ENCODE results near the gene PKN3. TPM values are rescaled to one million over a fixed set of nuclear protein-coding genes. Genes with fewer than 3 reads are reported as not detected.

Gene PKN3
- total RNA-seq, 4 donors from 2014 or later, result 2.4 to 8.4 (median 4.1) TPM

GRCh38 chr9:128757602-128758001 lies 55.3 kb downstream of the PKN3 start:
- no peak overlapping the region for H3K4me3 ChIP-seq (ENCODE audit: low read depth, poor library complexity, severe bottlenecking)
- intact Hi-C loops (cut with DNase I; ENCODE audit: low total_unique reads), result no loop called here
- no peak for DNase-seq (ENCODE audit: low spot score in 2 of 2)
- TF ChIP-seq CTCF (IDR thresholded peaks at IDR 0.05), result no peak
- TF ChIP-seq POLR2A (IDR thresholded peaks at IDR 0.05), result no peak
- WGBS, 2 donors, result 69 to 80% methylated on average over 6 of the region's 6 CpGs

DNA sequence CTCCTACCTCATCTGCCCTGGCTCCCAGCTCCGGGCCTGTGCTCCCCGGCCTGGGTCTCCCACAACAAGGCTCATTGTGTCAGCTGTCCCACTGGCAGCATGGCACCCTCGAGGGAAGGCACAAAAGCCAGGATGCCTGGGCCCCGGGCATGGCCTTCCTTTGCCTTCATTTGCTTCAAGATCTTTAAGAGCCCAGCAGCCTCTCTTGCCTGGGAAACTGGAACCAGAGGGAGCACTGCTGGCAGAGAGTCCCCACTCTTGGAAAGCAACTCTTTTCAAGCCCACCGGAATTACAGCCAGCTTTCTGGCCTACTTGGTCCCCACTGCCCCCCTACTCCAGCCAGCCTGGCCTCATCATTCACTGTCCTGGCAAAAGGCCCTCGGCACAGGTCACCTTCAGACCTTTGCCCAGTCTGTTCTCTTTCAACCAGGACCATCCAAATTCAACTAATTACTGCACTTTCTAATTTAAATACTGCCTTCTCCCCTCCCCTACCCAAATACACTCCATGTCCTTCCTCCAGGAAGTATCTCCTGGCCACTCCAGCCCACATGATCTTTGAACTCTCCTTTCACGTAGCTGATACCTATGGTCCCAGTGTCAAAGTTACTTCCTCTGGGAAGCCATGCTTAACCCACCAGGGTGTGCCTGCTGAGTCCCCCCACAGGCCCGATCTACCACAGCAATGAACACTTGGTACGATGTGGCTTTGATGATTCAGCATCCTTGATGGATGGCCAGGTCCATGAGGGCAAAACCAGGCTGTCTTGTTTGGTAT lies 60.6 kb downstream of the PKN3 start:
- H3K4me3 ChIP-seq (ENCODE audit: low read depth, poor library complexity, severe bottlenecking), result no peak overlapping the region
- TF ChIP-seq POLR2A (IDR thresholded peaks at IDR 0.05) (no peak), CTCF (IDR thresholded peaks at IDR 0.05) (no peak)
- no peak for DNase-seq (ENCODE audit: low spot score in 2 of 2)
- intact Hi-C loops (cut with DNase I; ENCODE audit: low total_unique reads), result no loop called here
- WGBS, 2 donors, result 84 to 86% methylated on average over 9 of the region's 9 CpGs

- no peak for DNase-seq (ENCODE audit: low spot score in 2 of 2)
- intact Hi-C loops (cut with DNase I; ENCODE audit: low total_unique reads), result no loop called here
- no peak for TF ChIP-seq POLR2A (IDR thresholded peaks at IDR 0.05)
- no peak for TF ChIP-seq CTCF (IDR thresholded peaks at IDR 0.05)
- WGBS, 2 donors, result 82 to 87% methylated on average over 5 to 6 of the region's 6 CpGs
- H3K4me3 ChIP-seq (ENCODE audit: low read depth, poor library complexity, severe bottlenecking), result no peak overlapping the region
Measured at GRCh38 chr9:128764361-128764760, 62.1 kb downstream of the PKN3 start.

DNA sequence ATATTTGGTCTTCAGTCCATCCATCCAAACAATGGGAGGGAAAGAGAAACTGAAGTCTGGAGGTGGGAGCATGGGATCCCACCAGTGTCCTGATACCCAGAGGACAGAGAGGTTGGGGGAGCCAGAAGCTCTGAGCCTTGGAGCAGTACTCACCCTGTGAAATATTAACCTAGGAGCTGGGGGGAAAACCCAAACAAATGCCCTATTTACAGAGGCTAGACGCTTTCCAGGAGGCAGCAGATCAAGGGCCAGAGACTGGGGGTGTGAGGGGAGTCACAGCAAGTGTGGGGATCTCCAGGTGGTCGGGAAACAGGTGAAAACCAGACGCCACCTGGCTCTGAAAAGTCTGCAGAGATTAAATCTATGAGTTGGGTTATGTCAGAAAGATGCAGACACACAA lies 63.2 kb downstream of the PKN3 start:
- no peak for TF ChIP-seq CTCF (IDR thresholded peaks at IDR 0.05)
- TF ChIP-seq POLR2A (IDR thresholded peaks at IDR 0.05), result no peak
- no peak for DNase-seq (ENCODE audit: low spot score in 2 of 2)
- WGBS, 2 donors, result 67 to 85% methylated on average over 3 of the region's 3 CpGs
- H3K4me3 ChIP-seq (ENCODE audit: low read depth, poor library complexity, severe bottlenecking), result no peak overlapping the region
- intact Hi-C loops (cut with DNase I; ENCODE audit: low total_unique reads), result no loop called here

- TF ChIP-seq CTCF (IDR thresholded peaks at IDR 0.05) (no peak), POLR2A (IDR thresholded peaks at IDR 0.05) (no peak)
- intact Hi-C loops (cut with DNase I; ENCODE audit: low total_unique reads), result no loop called here
- no peak overlapping the region for H3K4me3 ChIP-seq (ENCODE audit: low read depth, poor library complexity, severe bottlenecking)
- 82 to 86% methylated on average over 5 to 6 of the region's 6 CpGs for WGBS, 2 donors
- DNase-seq (ENCODE audit: low spot score in 2 of 2), result no peak
Measured at GRCh38 chr9:128768606-128769005, 66.3 kb downstream of the PKN3 start.

Other genes starting within 250 kb of the PKN3 start
- gene ODF2, start 246.5 kb upstream of the PKN3 start, total RNA-seq, result 10 to 100 TPM; 15.0 to 22.1 (median 18.0) TPM
- gene GLE1, start 197.8 kb upstream of the PKN3 start, total RNA-seq, result 10 to 100 TPM; 28.6 to 44.3 (median 30.8) TPM
- gene SPTAN1, start 149.9 kb upstream of the PKN3 start, total RNA-seq, result 100 to 1,000 TPM; 223 to 331 (median 293) TPM
- 10 to 100 TPM; 36.6 to 46.8 (median 44.0) TPM for gene DYNC2I2, start 45.7 kb upstream of the PKN3 start, total RNA-seq
- 100 to 1,000 TPM; 135 to 220 (median 178) TPM for gene SET, start 13.3 kb upstream of the PKN3 start, total RNA-seq
- 10 to 100 TPM; 68.3 to 95.7 (median 84.1) TPM for gene ZDHHC12, start 21.6 kb downstream of the PKN3 start, total RNA-seq
- gene ZER1, start 69.4 kb downstream of the PKN3 start, total RNA-seq, result 100 to 1,000 TPM in 1 of 4 donors, 10 to 100 TPM in 3; 66.5 to 104 (median 73.2) TPM
- gene TBC1D13, start 84.8 kb downstream of the PKN3 start, total RNA-seq, result 10 to 100 TPM in 3 of 4 donors, 1 to 10 TPM in 1; 5.0 to 14.8 (median 12.8) TPM
- gene ENDOG, start 116.0 kb downstream of the PKN3 start, total RNA-seq, result 10 to 100 TPM; 12.5 to 34.7 (median 25.5) TPM
- 10 to 100 TPM; 15.0 to 41.5 (median 32.3) TPM for gene SPOUT1, start 127.3 kb downstream of the PKN3 start, total RNA-seq
- gene KYAT1, start 179.4 kb downstream of the PKN3 start, total RNA-seq, result 10 to 100 TPM in 2 of 4 donors, 1 to 10 TPM in 2; 8.2 to 19.4 (median 10.9) TPM
- gene LRRC8A, start 179.6 kb downstream of the PKN3 start, total RNA-seq, result 100 to 1,000 TPM in 3 of 4 donors, 10 to 100 TPM in 1; 89.6 to 131 (median 111) TPM
- 10 to 100 TPM; 31.3 to 60.2 (median 50.6) TPM for gene PHYHD1, start 218.5 kb downstream of the PKN3 start, total RNA-seq
- gene DOLK, start 245.1 kb downstream of the PKN3 start, total RNA-seq, result 10 to 100 TPM in 3 of 4 donors, 1 to 10 TPM in 1; 9.8 to 16.4 (median 11.9) TPM
- 10 to 100 TPM; 32.8 to 44.3 (median 36.1) TPM for gene NUP188, start 245.2 kb downstream of the PKN3 start, total RNA-seq

Data from lower leg skin (tissue), 4 donors.